Activated CD4-positive, alpha-beta T cell treated with anti-CD3 and anti-CD28 coated beads for 36 hours (primary cell): ENCODE results near the gene KLF13. TPM values are rescaled to one million over a fixed set of nuclear protein-coding genes. Genes with fewer than 3 reads are reported as not detected.

Source experiments
- ATAC-seq: fragments of 200-7000 bp; cut with Tn5 transposase; one replicate; pipeline ENCODE4 v1.10.0; 2021; ENCODE audit warnings: mild to moderate bottlenecking, moderate library complexity
- CTCF ChIA-PET: fragments of 350-600 bp; sonication (Branson Sonifier 250); formaldehyde crosslinking; loops from one replicate; lab custom pipeline; 2021; ENCODE audit warnings: antibody characterized with exemption; lab: Charles Lee
- POLR2A ChIA-PET: fragments of 350-600 bp; sonication (Branson Sonifier 250); formaldehyde crosslinking; loops from one replicate; lab custom pipeline; 2021; ENCODE audit warnings: antibody characterized with exemption, inconsistent platforms; lab: Charles Lee
- DNase-seq: peaks from one replicate; pipeline ENCODE4 v3.0.0-alpha.2; 2020
- H3K27ac Mint-ChIP-seq: one replicate; pipeline ENCODE4 v1.8.0; 2021; ENCODE audit warnings: mixed read lengths
- H3K27me3 Mint-ChIP-seq: one replicate; pipeline ENCODE4 v1.8.0; 2021; ENCODE audit warnings: mixed read lengths
- H3K36me3 Mint-ChIP-seq: one replicate; pipeline ENCODE4 v1.8.0; 2021; ENCODE audit warnings: low read depth, mixed read lengths
- H3K4me1 Mint-ChIP-seq: one replicate; pipeline ENCODE4 v1.8.0; 2021; ENCODE audit warnings: mixed read lengths
- H3K4me3 Mint-ChIP-seq: one replicate; pipeline ENCODE4 v1.8.0; 2021; ENCODE audit warnings: mild to moderate bottlenecking, moderate library complexity, mixed read lengths
- H3K9me3 Mint-ChIP-seq: one replicate; pipeline ENCODE4 v1.8.0; 2021; ENCODE audit warnings: low read depth, mixed read lengths
- intact Hi-C, 2 experiments: fragments of 100-400 bp; cut with DNase I in 1 of 2; cut with micrococcal nuclease in 1 of 2; formaldehyde crosslinking; loops; one replicate each; pipeline versions ENCODE4 v1.14.2 to v1.15.1; 2022 to 2024; cut with DNase I, micrococcal nuclease
- total RNA-seq, 2 experiments: library from RNA; stranded (reverse); gene quantifications; one replicate each; pipeline ENCODE4 v1.2.3, GENCODE V29; 2021

The KLF13 gene
- total RNA-seq, 2 experiments from 2014 or later = 147 to 212 TPM

DNA sequence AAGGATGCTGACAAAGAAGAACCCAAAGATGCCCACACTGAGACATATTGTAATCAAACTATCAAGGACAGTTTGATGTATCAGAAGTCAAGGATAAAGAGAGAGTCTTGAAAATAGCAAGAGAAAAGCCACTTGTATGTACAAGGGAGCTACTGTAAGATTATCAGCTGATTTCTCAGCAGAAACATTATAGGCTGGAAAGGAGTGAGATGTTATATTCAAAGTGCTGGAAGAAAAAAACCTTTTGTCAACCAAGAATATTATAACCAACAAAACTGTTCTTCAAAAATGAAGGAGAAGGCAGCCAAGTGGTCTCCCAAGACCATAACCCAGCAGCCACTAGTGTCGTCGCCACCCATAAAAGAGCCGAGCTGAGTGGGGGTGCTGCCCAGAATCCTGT lies 93.2 kb downstream of the KLF13 start:
- ChIA-PET POLR2A (no interaction called here), CTCF (interaction anchor here (0.6 to 1.3 kb wide), 4 partner anchors 24 to 69 kb away, joined by 3 to 5 read pairs (median 4); no protein-coding TSS in a partner anchor)
- Mint-ChIP-seq H3K9me3 (peaks cover 18% of the 10 kb centered on the region), H3K4me3 (no peak overlapping the region), H3K27ac (no peak overlapping the region), H3K36me3 (peaks cover 6% of the 10 kb centered on the region), H3K27me3 (no peaks in the 10 kb centered on the region), H3K4me1 (no peaks in the 10 kb centered on the region)
- ATAC-seq (no peak), DNase-seq (no peak)
- intact Hi-C loops = no loop called here

DNA sequence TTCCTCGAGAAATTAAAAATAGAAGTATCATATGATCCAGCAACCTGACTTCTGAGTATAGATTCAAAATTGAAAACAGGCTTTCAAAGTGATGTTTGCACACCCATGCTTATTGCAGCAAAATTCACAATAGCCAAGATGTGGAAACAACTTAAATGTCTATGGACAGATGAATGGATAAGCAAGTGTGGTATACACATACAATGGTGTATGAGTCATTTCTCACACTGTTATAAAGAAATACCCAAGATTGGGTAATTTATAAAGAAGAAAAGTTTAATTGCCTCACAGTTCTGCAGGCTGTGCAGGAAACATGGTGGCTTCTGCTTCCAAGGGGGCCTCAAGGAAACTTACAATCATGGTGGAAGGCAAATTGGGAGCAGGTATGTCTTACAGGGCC lies 100.8 kb downstream of the KLF13 start:
- H3K9me3 Mint-ChIP-seq = peaks cover 4% of the 10 kb centered on the region
- H3K27ac Mint-ChIP-seq = no peak overlapping the region
- no peak for DNase-seq
- POLR2A ChIA-PET = no interaction called here
- H3K4me3 Mint-ChIP-seq = no peak overlapping the region
- intact Hi-C loops = no loop called here
- peak; percentile 64 for ATAC-seq
- no peaks in the 10 kb centered on the region for H3K27me3 Mint-ChIP-seq
- CTCF ChIA-PET = no interaction called here
- no peaks in the 10 kb centered on the region for H3K36me3 Mint-ChIP-seq
- H3K4me1 Mint-ChIP-seq = peaks cover 30% of the 10 kb centered on the region

Other genes starting within 250 kb of the KLF13 start
- not detected for gene TRPM1, start 225.1 kb upstream of the KLF13 start, total RNA-seq